SK-N-SH treated with all-trans-retinoic acid at 6 μM for 48 hours (cell line): ENCODE results near the gene COPZ2.

Experiments used
- ATAC-seq: fragments of 200-7000 bp; cut with Tn5 transposase; 3 replicates; pipeline ENCODE4 v1.9.1; 2020; ENCODE audit warnings: mild to moderate bottlenecking, moderate library complexity
- ARNTL ChIP-seq: fragments of 450-650 bp; formaldehyde crosslinking; IDR thresholded peaks from 2 replicates; pipeline ENCODE4 v1.5.0; 2020; ENCODE audit warnings: low read depth, mild to moderate bottlenecking, moderate library complexity, borderline replicate concordance
- BACH2 ChIP-seq: fragments of 250-450 bp; sonication (Bioruptor Pico); IDR thresholded peaks from 2 replicates; pipeline ENCODE4 v1.9.0; 2021; ENCODE audit warnings: mild to moderate bottlenecking, borderline replicate concordance
- ESRRG ChIP-seq: fragments of 250-450 bp; sonication (Bioruptor Pico); IDR thresholded peaks from 2 replicates; pipeline ENCODE4 v1.6.1; 2021; ENCODE audit warnings: mild to moderate bottlenecking
- GLIS3 ChIP-seq: fragments of 250-450 bp; sonication (Bioruptor Pico); IDR thresholded peaks from 2 replicates; pipeline ENCODE4 v1.5.0; 2020; ENCODE audit warnings: mild to moderate bottlenecking, moderate library complexity
- ISL1 ChIP-seq: fragments of 250-450 bp; sonication (Bioruptor Pico); IDR thresholded peaks from 2 replicates; pipeline ENCODE4 v2.1.2; 2022; ENCODE audit warnings: mild to moderate bottlenecking, moderate library complexity
- PPARA ChIP-seq: fragments of 250-450 bp; sonication (Bioruptor Pico); IDR thresholded peaks from 2 replicates; pipeline ENCODE4 v1.5.0; 2020; ENCODE audit warnings: mild to moderate bottlenecking, borderline replicate concordance
- TCF4 ChIP-seq: fragments of 250-450 bp; sonication (Bioruptor Pico); IDR thresholded peaks from 2 replicates; pipeline ENCODE4 v1.8.0; 2021; ENCODE audit warnings: mild to moderate bottlenecking, moderate library complexity, borderline replicate concordance
- TOX ChIP-seq: fragments of 250-450 bp; sonication (Bioruptor Pico); IDR thresholded peaks from 2 replicates; pipeline ENCODE4 v1.8.0; 2021; ENCODE audit warnings: mild to moderate bottlenecking, moderate library complexity, borderline replicate concordance
- ZFP30 ChIP-seq: fragments of 450-650 bp; formaldehyde crosslinking; IDR thresholded peaks from 2 replicates; pipeline ENCODE4 v1.5.0; 2022; ENCODE audit warnings: mild to moderate bottlenecking, moderate library complexity
- ZNF565 ChIP-seq: fragments of 450-650 bp; formaldehyde crosslinking; conservative IDR thresholded peaks from 2 replicates; pipeline ENCODE4 v1.5.0; 2020; ENCODE audit warnings: low read depth, mild to moderate bottlenecking, moderate library complexity
- TF ChIP-seq, protein P1 (sequence below): fragments of 250-450 bp; sonication (Bioruptor Pico); IDR thresholded peaks from 2 replicates; pipeline ENCODE4 v1.8.0; 2021; ENCODE audit warnings: low read depth, mild to moderate bottlenecking, moderate library complexity, borderline replicate concordance
- TF ChIP-seq, protein P2 (sequence below): fragments of 250-450 bp; sonication (Bioruptor Pico); IDR thresholded peaks from 2 replicates; pipeline ENCODE4 v1.8.0; 2020; ENCODE audit warnings: mild to moderate bottlenecking, moderate library complexity, borderline replicate concordance
- TF ChIP-seq, protein P3 (sequence below): fragments of 250-450 bp; sonication (Bioruptor Pico); IDR thresholded peaks from 2 replicates; pipeline ENCODE4 v1.5.1; 2021; ENCODE audit warnings: mild to moderate bottlenecking, moderate library complexity
- TF ChIP-seq, protein P4 (sequence below): fragments of 250-450 bp; sonication (Bioruptor Pico); IDR thresholded peaks from 2 replicates; pipeline ENCODE4 v1.5.0; 2020; ENCODE audit warnings: mild to moderate bottlenecking, moderate library complexity
- TF ChIP-seq, protein P5 (sequence below): fragments of 250-450 bp; sonication (Bioruptor Pico); IDR thresholded peaks from 2 replicates; pipeline ENCODE4 v1.5.1; 2020; ENCODE audit warnings: low read depth, mild to moderate bottlenecking, moderate library complexity

Gene COPZ2

DNA sequence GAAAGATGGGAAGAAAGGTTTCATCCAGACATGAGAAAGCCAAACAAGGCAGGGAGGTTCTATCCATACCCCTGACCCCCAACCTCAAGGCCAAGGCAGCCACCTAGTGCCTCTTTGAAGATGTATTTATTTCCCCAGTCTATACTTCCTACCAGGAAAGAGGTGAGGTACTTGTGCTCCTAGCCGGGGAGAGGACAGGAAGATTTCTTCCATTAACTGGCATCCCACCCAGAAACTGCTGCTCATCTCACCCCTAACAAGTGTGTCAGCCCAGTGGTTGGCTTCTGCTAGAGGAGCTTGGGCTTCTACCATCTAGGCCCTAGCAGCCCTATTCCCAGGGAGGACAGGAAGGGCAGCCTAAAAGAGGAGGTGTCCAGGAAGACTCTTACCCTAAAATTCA lies 8.9 kb downstream of the COPZ2 start (continued):
- TF ChIP-seq, protein P1, sequence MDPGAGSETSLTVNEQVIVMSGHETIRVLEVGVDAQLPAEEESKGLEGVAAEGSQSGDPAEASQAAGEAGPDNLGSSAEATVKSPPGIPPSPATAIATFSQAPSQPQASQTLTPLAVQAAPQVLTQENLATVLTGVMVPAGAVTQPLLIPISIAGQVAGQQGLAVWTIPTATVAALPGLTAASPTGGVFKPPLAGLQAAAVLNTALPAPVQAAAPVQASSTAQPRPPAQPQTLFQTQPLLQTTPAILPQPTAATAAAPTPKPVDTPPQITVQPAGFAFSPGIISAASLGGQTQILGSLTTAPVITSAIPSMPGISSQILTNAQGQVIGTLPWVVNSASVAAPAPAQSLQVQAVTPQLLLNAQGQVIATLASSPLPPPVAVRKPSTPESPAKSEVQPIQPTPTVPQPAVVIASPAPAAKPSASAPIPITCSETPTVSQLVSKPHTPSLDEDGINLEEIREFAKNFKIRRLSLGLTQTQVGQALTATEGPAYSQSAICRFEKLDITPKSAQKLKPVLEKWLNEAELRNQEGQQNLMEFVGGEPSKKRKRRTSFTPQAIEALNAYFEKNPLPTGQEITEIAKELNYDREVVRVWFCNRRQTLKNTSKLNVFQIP (CRISPR knock-in tag) = no peak
- TF ChIP-seq, protein P2, sequence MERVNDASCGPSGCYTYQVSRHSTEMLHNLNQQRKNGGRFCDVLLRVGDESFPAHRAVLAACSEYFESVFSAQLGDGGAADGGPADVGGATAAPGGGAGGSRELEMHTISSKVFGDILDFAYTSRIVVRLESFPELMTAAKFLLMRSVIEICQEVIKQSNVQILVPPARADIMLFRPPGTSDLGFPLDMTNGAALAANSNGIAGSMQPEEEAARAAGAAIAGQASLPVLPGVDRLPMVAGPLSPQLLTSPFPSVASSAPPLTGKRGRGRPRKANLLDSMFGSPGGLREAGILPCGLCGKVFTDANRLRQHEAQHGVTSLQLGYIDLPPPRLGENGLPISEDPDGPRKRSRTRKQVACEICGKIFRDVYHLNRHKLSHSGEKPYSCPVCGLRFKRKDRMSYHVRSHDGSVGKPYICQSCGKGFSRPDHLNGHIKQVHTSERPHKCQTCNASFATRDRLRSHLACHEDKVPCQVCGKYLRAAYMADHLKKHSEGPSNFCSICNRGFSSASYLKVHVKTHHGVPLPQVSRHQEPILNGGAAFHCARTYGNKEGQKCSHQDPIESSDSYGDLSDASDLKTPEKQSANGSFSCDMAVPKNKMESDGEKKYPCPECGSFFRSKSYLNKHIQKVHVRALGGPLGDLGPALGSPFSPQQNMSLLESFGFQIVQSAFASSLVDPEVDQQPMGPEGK (CRISPR knock-in tag) = no peak
- no peak for TF ChIP-seq BACH2 (CRISPR knock-in tag)
- no peak for TF ChIP-seq ARNTL (CRISPR knock-in tag)
- TF ChIP-seq ESRRG (CRISPR knock-in tag) = no peak
- TF ChIP-seq TOX (CRISPR knock-in tag) = no peak

DNA sequence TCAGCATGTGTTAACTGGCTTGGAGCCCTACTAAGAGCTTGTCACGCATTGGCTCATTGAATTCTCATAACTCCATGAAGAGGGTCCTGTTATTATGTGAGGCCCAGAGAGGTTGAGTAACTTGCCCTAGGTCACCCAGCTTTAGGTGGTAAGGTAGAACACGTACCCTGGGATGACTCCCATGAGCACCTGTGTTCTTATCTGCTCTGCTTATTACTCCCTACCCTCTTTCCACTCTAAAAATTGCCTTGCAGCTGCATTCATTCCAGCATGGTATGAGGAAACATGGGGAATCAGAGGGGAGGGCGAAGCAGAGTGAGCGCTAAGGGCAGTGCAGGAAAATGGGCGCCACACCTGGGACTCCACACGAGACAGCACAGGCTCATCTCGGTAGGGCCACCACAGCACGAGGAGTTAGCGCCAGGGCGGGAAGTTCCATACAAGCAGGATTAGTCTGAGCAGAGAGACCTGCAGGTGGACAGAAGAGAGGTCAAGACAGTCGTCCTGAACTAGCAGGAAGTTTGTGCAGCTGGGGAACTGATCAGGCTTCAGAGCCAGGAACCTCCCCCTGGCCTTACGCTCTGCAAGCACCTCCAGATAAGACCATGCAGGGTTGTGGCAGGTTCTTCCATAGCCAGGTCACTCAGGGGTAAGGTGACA lies 10.1 kb downstream of the COPZ2 start:
- no peak for ATAC-seq
- no peak for TF ChIP-seq GLIS3 (CRISPR knock-in tag)
- TF ChIP-seq, protein P3, sequence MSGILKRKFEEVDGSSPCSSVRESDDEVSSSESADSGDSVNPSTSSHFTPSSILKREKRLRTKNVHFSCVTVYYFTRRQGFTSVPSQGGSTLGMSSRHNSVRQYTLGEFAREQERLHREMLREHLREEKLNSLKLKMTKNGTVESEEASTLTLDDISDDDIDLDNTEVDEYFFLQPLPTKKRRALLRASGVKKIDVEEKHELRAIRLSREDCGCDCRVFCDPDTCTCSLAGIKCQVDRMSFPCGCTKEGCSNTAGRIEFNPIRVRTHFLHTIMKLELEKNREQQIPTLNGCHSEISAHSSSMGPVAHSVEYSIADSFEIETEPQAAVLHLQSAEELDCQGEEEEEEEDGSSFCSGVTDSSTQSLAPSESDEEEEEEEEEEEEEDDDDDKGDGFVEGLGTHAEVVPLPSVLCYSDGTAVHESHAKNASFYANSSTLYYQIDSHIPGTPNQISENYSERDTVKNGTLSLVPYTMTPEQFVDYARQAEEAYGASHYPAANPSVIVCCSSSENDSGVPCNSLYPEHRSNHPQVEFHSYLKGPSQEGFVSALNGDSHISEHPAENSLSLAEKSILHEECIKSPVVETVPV (CRISPR knock-in tag) = no peak
- no peak for TF ChIP-seq ISL1 (CRISPR knock-in tag)
- TF ChIP-seq TCF4 (CRISPR knock-in tag) = no peak
- TF ChIP-seq, protein P4, sequence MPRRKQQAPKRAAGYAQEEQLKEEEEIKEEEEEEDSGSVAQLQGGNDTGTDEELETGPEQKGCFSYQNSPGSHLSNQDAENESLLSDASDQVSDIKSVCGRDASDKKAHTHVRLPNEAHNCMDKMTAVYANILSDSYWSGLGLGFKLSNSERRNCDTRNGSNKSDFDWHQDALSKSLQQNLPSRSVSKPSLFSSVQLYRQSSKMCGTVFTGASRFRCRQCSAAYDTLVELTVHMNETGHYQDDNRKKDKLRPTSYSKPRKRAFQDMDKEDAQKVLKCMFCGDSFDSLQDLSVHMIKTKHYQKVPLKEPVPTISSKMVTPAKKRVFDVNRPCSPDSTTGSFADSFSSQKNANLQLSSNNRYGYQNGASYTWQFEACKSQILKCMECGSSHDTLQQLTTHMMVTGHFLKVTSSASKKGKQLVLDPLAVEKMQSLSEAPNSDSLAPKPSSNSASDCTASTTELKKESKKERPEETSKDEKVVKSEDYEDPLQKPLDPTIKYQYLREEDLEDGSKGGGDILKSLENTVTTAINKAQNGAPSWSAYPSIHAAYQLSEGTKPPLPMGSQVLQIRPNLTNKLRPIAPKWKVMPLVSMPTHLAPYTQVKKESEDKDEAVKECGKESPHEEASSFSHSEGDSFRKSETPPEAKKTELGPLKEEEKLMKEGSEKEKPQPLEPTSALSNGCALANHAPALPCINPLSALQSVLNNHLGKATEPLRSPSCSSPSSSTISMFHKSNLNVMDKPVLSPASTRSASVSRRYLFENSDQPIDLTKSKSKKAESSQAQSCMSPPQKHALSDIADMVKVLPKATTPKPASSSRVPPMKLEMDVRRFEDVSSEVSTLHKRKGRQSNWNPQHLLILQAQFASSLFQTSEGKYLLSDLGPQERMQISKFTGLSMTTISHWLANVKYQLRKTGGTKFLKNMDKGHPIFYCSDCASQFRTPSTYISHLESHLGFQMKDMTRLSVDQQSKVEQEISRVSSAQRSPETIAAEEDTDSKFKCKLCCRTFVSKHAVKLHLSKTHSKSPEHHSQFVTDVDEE (CRISPR knock-in tag) = no peak
- no peak for TF ChIP-seq ZFP30 (CRISPR knock-in tag)
- no peak for TF ChIP-seq ESRRG (CRISPR knock-in tag)
- TF ChIP-seq, protein P2 (CRISPR knock-in tag) = no peak
- TF ChIP-seq, protein P5, sequence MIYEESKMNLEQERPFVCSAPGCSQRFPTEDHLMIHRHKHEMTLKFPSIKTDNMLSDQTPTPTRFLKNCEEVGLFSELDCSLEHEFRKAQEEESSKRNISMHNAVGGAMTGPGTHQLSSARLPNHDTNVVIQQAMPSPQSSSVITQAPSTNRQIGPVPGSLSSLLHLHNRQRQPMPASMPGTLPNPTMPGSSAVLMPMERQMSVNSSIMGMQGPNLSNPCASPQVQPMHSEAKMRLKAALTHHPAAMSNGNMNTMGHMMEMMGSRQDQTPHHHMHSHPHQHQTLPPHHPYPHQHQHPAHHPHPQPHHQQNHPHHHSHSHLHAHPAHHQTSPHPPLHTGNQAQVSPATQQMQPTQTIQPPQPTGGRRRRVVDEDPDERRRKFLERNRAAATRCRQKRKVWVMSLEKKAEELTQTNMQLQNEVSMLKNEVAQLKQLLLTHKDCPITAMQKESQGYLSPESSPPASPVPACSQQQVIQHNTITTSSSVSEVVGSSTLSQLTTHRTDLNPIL (CRISPR knock-in tag) = no peak
- no peak for TF ChIP-seq PPARA (CRISPR knock-in tag)

DNA sequence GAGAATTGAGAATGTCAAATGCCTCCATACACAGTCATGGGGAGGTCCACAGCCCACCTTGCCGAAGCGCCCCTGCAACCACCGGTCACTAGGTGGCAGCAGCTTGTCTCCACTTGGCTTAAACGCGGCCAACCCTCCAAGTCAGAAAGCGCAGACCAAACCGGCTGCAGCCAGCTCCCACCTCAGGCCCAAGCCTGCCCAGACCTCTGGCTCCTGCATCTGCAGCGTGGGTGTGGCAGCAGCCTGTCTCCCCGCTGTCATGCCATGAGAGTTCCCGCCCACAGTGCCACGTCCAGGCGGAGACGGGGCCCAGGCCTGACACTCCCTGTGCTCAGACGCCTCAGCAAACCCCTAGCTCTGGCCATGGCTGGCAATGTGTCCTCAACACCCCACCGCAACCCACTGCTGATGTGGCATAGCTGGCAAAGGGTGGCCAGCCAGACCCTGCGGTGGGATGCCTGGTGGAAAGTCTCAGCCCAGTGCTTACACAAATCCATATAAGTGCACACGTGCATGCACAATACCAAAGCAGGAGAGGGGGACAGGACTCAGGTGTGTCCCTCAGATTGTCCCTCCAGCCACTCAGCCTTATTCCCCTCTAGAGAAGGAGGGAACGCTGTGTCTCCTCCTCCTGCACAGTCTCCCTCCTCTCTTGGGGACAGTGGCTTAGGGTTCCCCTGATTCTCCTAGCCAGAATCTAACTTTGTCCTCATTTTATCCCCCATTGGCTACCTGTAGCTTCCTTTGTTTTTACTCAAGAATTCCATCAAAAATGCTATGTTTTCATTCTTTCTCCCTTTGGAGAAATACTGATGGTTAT lies 10.9 kb downstream of the COPZ2 start:
- peak; percentile 51 for ATAC-seq
- TF ChIP-seq, protein P4 (CRISPR knock-in tag) = peak; percentile 71
- TF ChIP-seq ZNF565 = no peak
